ENCODE data around the gene SNAP29.
"Not testable (repeated sequence)": the region's sequence is repeated elsewhere in the genome, so short reads cannot be mapped to it uniquely, and the experiment has no call there.

The SNAP29 gene

DNA sequence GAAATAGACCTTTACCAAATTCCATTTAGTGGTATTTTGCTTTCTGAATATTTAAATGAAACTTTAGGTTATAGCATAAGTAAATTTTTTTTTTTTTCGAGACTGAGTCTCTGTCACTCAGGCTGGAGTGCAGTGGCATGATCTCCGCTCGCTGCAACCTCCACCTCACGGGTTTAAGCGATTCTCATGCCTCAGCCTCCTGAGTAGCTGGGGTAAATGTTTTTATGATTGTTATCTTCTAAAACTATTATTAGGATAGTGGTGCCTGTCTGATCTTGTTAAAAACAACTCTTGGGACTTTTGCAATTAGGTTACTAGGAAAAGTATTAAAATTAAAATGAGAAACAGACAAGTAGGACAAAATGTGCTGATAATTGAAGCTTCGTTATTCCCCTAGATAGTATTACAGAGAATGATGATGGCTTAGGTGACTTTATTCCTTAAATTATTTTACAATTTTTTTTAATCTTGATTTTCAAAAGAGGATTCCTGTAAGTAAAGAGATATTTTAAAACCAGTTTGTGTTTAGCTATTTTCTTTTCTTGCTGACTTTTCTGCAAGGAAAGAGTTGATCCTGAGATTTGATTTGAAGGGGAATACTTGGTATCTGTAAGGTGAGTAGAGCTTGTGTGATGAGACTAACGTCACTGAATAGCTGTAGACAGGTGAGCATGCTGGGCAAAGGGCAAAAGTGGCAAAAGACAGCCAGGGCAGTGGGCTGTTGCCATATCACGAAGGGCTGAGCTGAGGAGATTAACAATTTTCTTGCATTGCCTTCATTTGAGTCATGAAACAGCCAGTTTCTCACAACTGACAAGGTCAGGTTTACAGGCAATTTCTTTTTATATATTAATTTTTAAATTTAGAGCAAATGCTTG lies 79.2 kb downstream of the SNAP29 start:
- TF ChIP-seq JUND (IDR thresholded peaks at IDR 0.05; ENCODE audit: low read depth), result no peak
- in situ Hi-C loops (cut with HindIII; ENCODE audit: low pct_unique_long_range_greater_than_20kb, low sequenced_read_pairs), result no loop called here

DNA sequence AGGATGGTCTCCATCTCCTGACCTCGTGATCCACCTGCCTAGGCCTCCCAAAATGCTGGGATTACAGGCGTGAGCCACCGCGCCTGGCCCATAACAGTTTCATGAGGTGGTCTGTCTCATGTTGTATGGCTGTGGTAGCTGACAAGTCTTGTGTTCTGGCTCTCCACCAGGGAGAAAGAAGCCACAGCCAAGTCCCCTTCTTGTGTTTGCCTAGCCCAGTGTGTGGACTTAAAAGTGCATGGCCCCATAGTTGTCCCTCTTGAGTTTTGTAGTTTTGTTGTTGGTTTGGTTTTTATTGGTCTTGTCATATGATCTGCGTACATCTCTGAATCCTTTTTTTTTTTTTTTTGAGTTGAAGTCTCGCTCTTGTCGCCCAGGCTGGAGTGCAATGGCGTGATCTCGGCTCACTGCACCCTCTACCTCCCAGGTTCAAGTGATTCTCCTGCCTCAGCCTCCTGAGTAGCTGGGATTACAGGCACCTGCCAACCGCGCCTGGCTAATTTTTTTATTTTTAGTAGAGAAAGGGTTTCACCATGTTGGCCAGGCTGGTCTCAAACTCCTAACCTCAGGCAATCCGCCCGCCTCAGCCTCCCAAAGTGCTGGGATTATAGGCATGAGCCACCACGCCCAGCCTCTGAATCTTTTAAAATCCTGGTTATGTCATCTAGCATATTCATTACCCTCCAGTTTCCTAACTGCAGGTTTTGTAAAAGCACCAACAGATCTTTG lies 80.8 kb downstream of the SNAP29 start:
- DNase-seq (ENCODE audit: low read depth in 1 of 2, low spot score in 1 of 2); in situ Hi-C loops (cut with HindIII; ENCODE audit: low pct_unique_long_range_greater_than_20kb, low sequenced_read_pairs): not testable (repeated sequence)

More for the DNA sequence above, 79.2 kb downstream of the SNAP29 start:
- no peak for DNase-seq (ENCODE audit: low read depth in 1 of 2, low spot score in 1 of 2)

DNA sequence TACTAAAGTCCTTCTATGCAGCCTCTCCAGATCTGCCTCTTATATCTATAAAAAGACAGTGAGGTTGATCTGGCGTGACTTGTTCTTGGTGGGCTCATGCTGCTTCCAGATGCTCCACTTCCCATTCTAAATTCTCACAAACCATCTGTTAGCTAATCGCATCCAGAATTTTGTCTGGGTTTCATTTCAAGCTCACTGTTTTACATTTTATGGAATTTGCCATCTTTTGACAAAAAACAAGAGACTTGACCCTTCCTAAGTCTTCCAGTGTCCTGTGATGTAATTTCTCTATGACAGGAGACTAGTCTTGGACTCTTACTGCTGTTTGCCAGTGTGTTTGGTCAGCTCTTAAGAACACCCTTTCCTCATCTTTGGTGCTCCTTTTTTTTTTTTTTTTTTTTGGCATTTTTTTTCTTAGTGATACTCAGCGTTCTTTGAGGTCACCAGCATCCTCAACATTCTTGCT lies 81.4 kb downstream of the SNAP29 start:
- in situ Hi-C loops (cut with HindIII; ENCODE audit: low pct_unique_long_range_greater_than_20kb, low sequenced_read_pairs), result no loop called here
- TF ChIP-seq JUND (IDR thresholded peaks at IDR 0.05; ENCODE audit: low read depth), result no peak
- no peak for DNase-seq (ENCODE audit: low read depth in 1 of 2, low spot score in 1 of 2)
